ENCODE results near the gene ZNF564.

Gene ZNF564

DNA sequence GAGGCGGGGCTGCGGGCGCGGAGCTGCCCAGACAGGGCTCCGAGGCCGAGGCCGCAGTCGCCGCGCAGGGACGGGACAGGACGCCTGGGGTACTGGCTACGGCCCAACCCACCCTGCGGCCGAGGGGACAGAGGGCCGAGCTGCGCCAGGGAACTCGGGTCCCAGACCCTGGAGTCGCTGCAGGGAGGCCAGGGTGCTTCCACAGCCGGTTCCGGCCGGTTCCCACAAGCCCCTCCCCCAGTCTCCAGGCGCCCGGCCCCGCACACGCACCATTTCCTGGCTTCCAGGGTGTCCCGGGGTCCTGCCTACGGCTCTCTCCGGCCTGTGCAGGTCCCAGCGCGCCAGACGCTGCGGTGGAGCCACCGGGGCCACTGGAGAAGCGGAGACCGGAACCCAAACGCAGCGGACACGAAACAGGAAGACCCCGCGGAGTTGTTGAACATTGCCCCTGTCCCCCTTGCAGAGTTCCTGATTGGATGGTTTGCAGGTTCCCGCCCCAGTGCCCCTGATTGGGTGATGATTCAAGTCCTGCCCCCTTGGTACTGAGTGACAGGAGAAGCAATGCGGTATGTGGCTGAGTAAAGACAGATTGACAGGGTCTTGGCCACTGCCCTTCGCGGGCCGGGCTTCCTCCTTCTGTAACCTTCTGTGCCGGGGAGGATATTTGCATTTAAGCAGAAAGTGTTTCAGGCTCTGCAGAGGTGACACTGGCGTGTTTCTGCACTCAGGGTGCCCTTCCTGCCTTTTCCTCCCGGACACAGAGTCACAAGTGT is at the start of gene ZNF564:
Gene ZNF564 (minus strand): TSS at position 423 of the 773 bp plus-strand sequence. CDS start 150 bp downstream, at position 273.
- H3K27ac Mint-ChIP-seq: peak within 1 kb of the TSS; percentile 98
- H3K36me3 Mint-ChIP-seq (ENCODE audit: low read depth): peaks cover 37% of the 10 kb centered on the region
- H3K27me3 Mint-ChIP-seq (ENCODE audit: low read depth, poor library complexity): peaks cover 6% of the 10 kb centered on the region
- H3K4me3 Mint-ChIP-seq: peak within 1 kb of the TSS; percentile 95
- H3K9me3 Mint-ChIP-seq: peaks cover 50% of the 10 kb centered on the region
- peaks cover 26% of the 10 kb centered on the region for H3K4me1 Mint-ChIP-seq
- DNase-seq: peak; percentile 89
- TF ChIP-seq, protein P1, sequence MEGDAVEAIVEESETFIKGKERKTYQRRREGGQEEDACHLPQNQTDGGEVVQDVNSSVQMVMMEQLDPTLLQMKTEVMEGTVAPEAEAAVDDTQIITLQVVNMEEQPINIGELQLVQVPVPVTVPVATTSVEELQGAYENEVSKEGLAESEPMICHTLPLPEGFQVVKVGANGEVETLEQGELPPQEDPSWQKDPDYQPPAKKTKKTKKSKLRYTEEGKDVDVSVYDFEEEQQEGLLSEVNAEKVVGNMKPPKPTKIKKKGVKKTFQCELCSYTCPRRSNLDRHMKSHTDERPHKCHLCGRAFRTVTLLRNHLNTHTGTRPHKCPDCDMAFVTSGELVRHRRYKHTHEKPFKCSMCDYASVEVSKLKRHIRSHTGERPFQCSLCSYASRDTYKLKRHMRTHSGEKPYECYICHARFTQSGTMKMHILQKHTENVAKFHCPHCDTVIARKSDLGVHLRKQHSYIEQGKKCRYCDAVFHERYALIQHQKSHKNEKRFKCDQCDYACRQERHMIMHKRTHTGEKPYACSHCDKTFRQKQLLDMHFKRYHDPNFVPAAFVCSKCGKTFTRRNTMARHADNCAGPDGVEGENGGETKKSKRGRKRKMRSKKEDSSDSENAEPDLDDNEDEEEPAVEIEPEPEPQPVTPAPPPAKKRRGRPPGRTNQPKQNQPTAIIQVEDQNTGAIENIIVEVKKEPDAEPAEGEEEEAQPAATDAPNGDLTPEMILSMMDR (IDR thresholded peaks at IDR 0.05): no peak

GRCh38 chr19:12597594-12597993 is 46.3 kb upstream of the ZNF564 start:
- H3K4me1 Mint-ChIP-seq: no peaks in the 10 kb centered on the region
- TF ChIP-seq, protein P1 (IDR thresholded peaks at IDR 0.05): no peak
- H3K4me3 Mint-ChIP-seq: no peak overlapping the region
- no peak for DNase-seq
- peaks cover 49% of the 10 kb centered on the region for H3K36me3 Mint-ChIP-seq (ENCODE audit: low read depth)
- peaks cover 4% of the 10 kb centered on the region for H3K27me3 Mint-ChIP-seq (ENCODE audit: low read depth, poor library complexity)
- H3K9me3 Mint-ChIP-seq: peaks cover 4% of the 10 kb centered on the region
- H3K27ac Mint-ChIP-seq: peak overlapping the region; percentile 21

DNA sequence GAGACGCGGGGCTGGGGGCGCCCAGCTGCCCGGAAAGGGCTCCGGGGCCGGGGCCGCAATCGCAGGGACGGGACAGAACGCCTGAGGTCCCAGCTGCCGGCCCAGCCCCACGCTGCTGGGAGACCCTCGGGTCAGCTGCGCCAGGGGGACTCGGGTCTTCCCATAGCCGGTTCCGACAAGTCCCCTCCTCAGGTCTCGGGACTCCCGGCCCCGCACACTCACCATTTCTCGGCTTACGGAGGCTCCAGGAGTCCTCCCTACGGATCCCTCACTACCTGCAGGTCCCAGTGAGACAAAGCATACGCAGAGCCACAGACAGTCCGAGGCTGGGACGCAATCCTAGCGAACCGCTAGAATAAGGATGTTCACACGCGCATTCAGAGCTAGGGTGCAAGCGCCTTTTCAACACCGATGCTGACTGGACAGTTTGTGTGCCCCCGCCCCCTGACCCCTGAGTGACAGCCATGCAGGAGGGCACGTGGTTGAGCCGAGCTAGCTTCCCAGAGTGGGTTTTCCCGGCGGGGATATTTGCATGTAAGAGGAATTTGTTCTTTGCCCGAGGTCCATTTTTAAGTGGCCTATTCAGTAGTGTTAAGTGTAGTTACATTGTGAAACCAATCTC is 45.8 kb upstream of the ZNF564 start:
- peak overlapping the region; percentile 21 for H3K27ac Mint-ChIP-seq

DNA sequence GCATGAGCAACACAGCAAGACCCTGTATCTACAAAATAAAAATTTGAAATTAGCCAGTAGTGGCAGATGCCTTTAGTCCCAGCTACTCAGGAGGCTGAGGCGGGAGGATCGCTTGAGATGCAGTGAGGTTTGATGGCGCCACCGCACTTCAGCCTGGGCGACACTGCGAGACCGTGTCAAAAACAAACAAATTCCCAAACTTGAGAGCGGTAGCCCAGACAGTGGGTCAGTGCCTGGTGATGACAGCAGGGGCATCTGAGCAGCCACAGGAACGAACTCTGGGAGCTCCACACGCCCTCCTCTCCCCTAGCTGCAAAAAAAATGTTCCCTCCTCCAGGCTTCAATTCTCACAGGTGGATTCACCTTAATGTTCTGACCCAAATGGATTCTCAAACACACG is 45.2 kb upstream of the ZNF564 start:
- peaks cover 43% of the 10 kb centered on the region for H3K36me3 Mint-ChIP-seq (ENCODE audit: low read depth)
- TF ChIP-seq, protein P1 (IDR thresholded peaks at IDR 0.05): no peak
- peaks cover 1% of the 10 kb centered on the region for H3K9me3 Mint-ChIP-seq
- no peak overlapping the region for H3K4me3 Mint-ChIP-seq
- H3K27ac Mint-ChIP-seq: no peak overlapping the region
- no peak for DNase-seq
- peaks cover 4% of the 10 kb centered on the region for H3K27me3 Mint-ChIP-seq (ENCODE audit: low read depth, poor library complexity)
- no peaks in the 10 kb centered on the region for H3K4me1 Mint-ChIP-seq

More for the DNA sequence above, 45.8 kb upstream of the ZNF564 start:
- TF ChIP-seq, protein P1 (IDR thresholded peaks at IDR 0.05): no peak
- H3K36me3 Mint-ChIP-seq (ENCODE audit: low read depth): peaks cover 43% of the 10 kb centered on the region
- H3K4me3 Mint-ChIP-seq: no peak overlapping the region
- H3K27me3 Mint-ChIP-seq (ENCODE audit: low read depth, poor library complexity): peaks cover 4% of the 10 kb centered on the region
- peaks cover 3% of the 10 kb centered on the region for H3K9me3 Mint-ChIP-seq
- H3K4me1 Mint-ChIP-seq: no peaks in the 10 kb centered on the region
- no peak for DNase-seq

- TF ChIP-seq, protein P1 (IDR thresholded peaks at IDR 0.05): no peak
- peaks cover 68% of the 10 kb centered on the region for H3K9me3 Mint-ChIP-seq
- DNase-seq: no peak
- H3K27ac Mint-ChIP-seq: no peak overlapping the region
- peaks cover 3% of the 10 kb centered on the region for H3K27me3 Mint-ChIP-seq (ENCODE audit: low read depth, poor library complexity)
- H3K36me3 Mint-ChIP-seq (ENCODE audit: low read depth): peaks cover 74% of the 10 kb centered on the region
- H3K4me1 Mint-ChIP-seq: no peaks in the 10 kb centered on the region
- no peak overlapping the region for H3K4me3 Mint-ChIP-seq
Measured at GRCh38 chr19:12581100-12581499, 29.8 kb upstream of the ZNF564 start.

Measured in nephron progenitor cell (in vitro differentiated cells).